ENCODE measurements around the gene AKAP13.

GRCh38 chr15:85408270-85408746 lies 27.9 kb downstream of the AKAP13 start:
- TF ChIP-seq CTCF (conservative IDR thresholded peaks at IDR 0.05; ENCODE audit: low read depth, low read length): no peak
- no peak for TF ChIP-seq EZH2 (IDR thresholded peaks at IDR 0.05; ENCODE audit: borderline replicate concordance, low read depth, low read length, poor library complexity, severe bottlenecking)

Measured in A673 (cell line).